T-helper 1 cell treated with Interleukin-12 subunit alpha and Interleukin-12 subunit beta and Interleukin-4 antibody, amounts not matched to agents 30 μg/mL and 1 μg/mL, for 36 hours (primary cell): ENCODE data around the gene EXOSC2.

Source experiments
- H3K27ac Mint-ChIP-seq: one replicate; pipeline ENCODE4 v1.8.0; 2021; ENCODE audit warnings: mild to moderate bottlenecking, mixed read lengths
- H3K27me3 Mint-ChIP-seq: one replicate; pipeline ENCODE4 v1.8.0; 2021; ENCODE audit warnings: low read depth, mixed read lengths
- H3K36me3 Mint-ChIP-seq: one replicate; pipeline ENCODE4 v1.8.0; 2021; ENCODE audit warnings: low read depth, mixed read lengths
- H3K4me1 Mint-ChIP-seq: one replicate; pipeline ENCODE4 v1.8.0; 2021; ENCODE audit warnings: low read depth, mixed read lengths
- H3K4me3 Mint-ChIP-seq: one replicate; pipeline ENCODE4 v1.8.0; 2021; ENCODE audit warnings: mild to moderate bottlenecking, moderate library complexity, mixed read lengths
- H3K9me3 Mint-ChIP-seq: one replicate; pipeline ENCODE4 v1.8.0; 2021; ENCODE audit warnings: mixed read lengths

The EXOSC2 gene

GRCh38 chr9:130663977-130664250 is 29.7 kb upstream of the EXOSC2 start:
- peaks cover 2% of the 10 kb centered on the region for H3K4me1 Mint-ChIP-seq
- peaks cover 1% of the 10 kb centered on the region for H3K36me3 Mint-ChIP-seq
- no peak overlapping the region for H3K4me3 Mint-ChIP-seq
- H3K27me3 Mint-ChIP-seq = peaks cover 75% of the 10 kb centered on the region
- no peaks in the 10 kb centered on the region for H3K9me3 Mint-ChIP-seq
- no peak overlapping the region for H3K27ac Mint-ChIP-seq

- Mint-ChIP-seq H3K4me1 (peaks cover 2% of the 10 kb centered on the region), H3K27ac (peak within 1 kb of the TSS; percentile 62), H3K4me3 (no peak within 1 kb of the TSS), H3K9me3 (no peaks in the 10 kb centered on the region), H3K36me3 (peaks cover 1% of the 10 kb centered on the region), H3K27me3 (peaks cover 72% of the 10 kb centered on the region)
Observed at GRCh38 chr9:130664251-130665028, 29.1 kb upstream of the EXOSC2 start, which contains the start of gene PRDM12. PRDM12 (plus strand) TSS chr9:130664594; CDS start chr9:130664654, 60 bp downstream.

GRCh38 chr9:130665029-130665430 is 28.6 kb upstream of the EXOSC2 start:
- H3K4me3 Mint-ChIP-seq = no peak overlapping the region
- H3K27me3 Mint-ChIP-seq = peaks cover 69% of the 10 kb centered on the region
- peaks cover 1% of the 10 kb centered on the region for H3K36me3 Mint-ChIP-seq
- H3K9me3 Mint-ChIP-seq = no peaks in the 10 kb centered on the region
- H3K27ac Mint-ChIP-seq = peak overlapping the region; percentile 62
- H3K4me1 Mint-ChIP-seq = peaks cover 2% of the 10 kb centered on the region

- Mint-ChIP-seq H3K36me3 (peaks cover 1% of the 10 kb centered on the region), H3K4me3 (no peak overlapping the region), H3K27me3 (peaks cover 69% of the 10 kb centered on the region), H3K27ac (peak overlapping the region; percentile 62), H3K4me1 (peaks cover 2% of the 10 kb centered on the region), H3K9me3 (no peaks in the 10 kb centered on the region)
Observed at GRCh38 chr9:130665431-130666392, 27.9 kb upstream of the EXOSC2 start.

- Mint-ChIP-seq H3K36me3 (peaks cover 1% of the 10 kb centered on the region), H3K27ac (no peak overlapping the region), H3K4me3 (no peak overlapping the region), H3K4me1 (peaks cover 2% of the 10 kb centered on the region), H3K9me3 (no peaks in the 10 kb centered on the region), H3K27me3 (peaks cover 69% of the 10 kb centered on the region)
Observed at GRCh38 chr9:130666393-130667119, 27.0 kb upstream of the EXOSC2 start.

GRCh38 chr9:130667120-130667435 is 26.5 kb upstream of the EXOSC2 start:
- Mint-ChIP-seq H3K27me3 (peaks cover 67% of the 10 kb centered on the region), H3K4me3 (no peak overlapping the region), H3K36me3 (peaks cover 1% of the 10 kb centered on the region), H3K27ac (no peak overlapping the region), H3K9me3 (no peaks in the 10 kb centered on the region), H3K4me1 (peaks cover 2% of the 10 kb centered on the region)

- H3K27me3 Mint-ChIP-seq = peaks cover 55% of the 10 kb centered on the region
- H3K4me1 Mint-ChIP-seq = peaks cover 2% of the 10 kb centered on the region
- no peak overlapping the region for H3K27ac Mint-ChIP-seq
- no peak overlapping the region for H3K4me3 Mint-ChIP-seq
- peaks cover 1% of the 10 kb centered on the region for H3K36me3 Mint-ChIP-seq
- no peaks in the 10 kb centered on the region for H3K9me3 Mint-ChIP-seq
Observed at GRCh38 chr9:130668196-130668595, 25.4 kb upstream of the EXOSC2 start.

- Mint-ChIP-seq H3K4me1 (peaks cover 2% of the 10 kb centered on the region), H3K9me3 (no peaks in the 10 kb centered on the region), H3K27me3 (peaks cover 54% of the 10 kb centered on the region), H3K36me3 (peaks cover 1% of the 10 kb centered on the region), H3K4me3 (no peak overlapping the region), H3K27ac (no peak overlapping the region)
Observed at GRCh38 chr9:130668659-130669058, 24.9 kb upstream of the EXOSC2 start.

GRCh38 chr9:130669965-130670364 is 23.6 kb upstream of the EXOSC2 start:
- H3K4me1 Mint-ChIP-seq = peaks cover 2% of the 10 kb centered on the region
- H3K27me3 Mint-ChIP-seq = peaks cover 43% of the 10 kb centered on the region
- peaks cover 1% of the 10 kb centered on the region for H3K36me3 Mint-ChIP-seq
- H3K4me3 Mint-ChIP-seq = no peak overlapping the region
- H3K27ac Mint-ChIP-seq = no peak overlapping the region
- no peaks in the 10 kb centered on the region for H3K9me3 Mint-ChIP-seq

- H3K36me3 Mint-ChIP-seq = no peaks in the 10 kb centered on the region
- H3K4me3 Mint-ChIP-seq = no peak overlapping the region
- H3K27me3 Mint-ChIP-seq = peaks cover 36% of the 10 kb centered on the region
- no peak overlapping the region for H3K27ac Mint-ChIP-seq
- no peaks in the 10 kb centered on the region for H3K9me3 Mint-ChIP-seq
- H3K4me1 Mint-ChIP-seq = no peaks in the 10 kb centered on the region
Observed at GRCh38 chr9:130670644-130671043, 22.9 kb upstream of the EXOSC2 start.

- H3K36me3 Mint-ChIP-seq = no peaks in the 10 kb centered on the region
- no peak overlapping the region for H3K4me3 Mint-ChIP-seq
- peaks cover 21% of the 10 kb centered on the region for H3K27me3 Mint-ChIP-seq
- H3K9me3 Mint-ChIP-seq = no peaks in the 10 kb centered on the region
- H3K27ac Mint-ChIP-seq = no peak overlapping the region
- no peaks in the 10 kb centered on the region for H3K4me1 Mint-ChIP-seq
Observed at GRCh38 chr9:130672466-130672865, 21.1 kb upstream of the EXOSC2 start.

GRCh38 chr9:130672933-130673615 is 20.5 kb upstream of the EXOSC2 start:
- Mint-ChIP-seq H3K4me1 (no peaks in the 10 kb centered on the region), H3K27ac (no peak overlapping the region), H3K27me3 (peaks cover 17% of the 10 kb centered on the region), H3K9me3 (no peaks in the 10 kb centered on the region), H3K36me3 (no peaks in the 10 kb centered on the region), H3K4me3 (no peak overlapping the region)

GRCh38 chr9:130675396-130675795 is 18.2 kb upstream of the EXOSC2 start:
- no peaks in the 10 kb centered on the region for H3K9me3 Mint-ChIP-seq
- H3K4me3 Mint-ChIP-seq = no peak overlapping the region
- peaks cover 30% of the 10 kb centered on the region for H3K27me3 Mint-ChIP-seq
- no peaks in the 10 kb centered on the region for H3K36me3 Mint-ChIP-seq
- H3K27ac Mint-ChIP-seq = no peak overlapping the region
- no peaks in the 10 kb centered on the region for H3K4me1 Mint-ChIP-seq

- Mint-ChIP-seq H3K4me1 (peaks cover under 1% of the 10 kb centered on the region), H3K27ac (no peak overlapping the region), H3K9me3 (no peaks in the 10 kb centered on the region), H3K36me3 (no peaks in the 10 kb centered on the region), H3K27me3 (peaks cover 26% of the 10 kb centered on the region), H3K4me3 (no peak overlapping the region)
Observed at GRCh38 chr9:130677252-130677651, 16.3 kb upstream of the EXOSC2 start.
